Measurements from ENCODE around the gene EDC4.
"Not testable (repeated sequence)": the region's sequence is repeated elsewhere in the genome, so short reads cannot be mapped to it uniquely, and the experiment has no call there.

Gene EDC4, protein sequence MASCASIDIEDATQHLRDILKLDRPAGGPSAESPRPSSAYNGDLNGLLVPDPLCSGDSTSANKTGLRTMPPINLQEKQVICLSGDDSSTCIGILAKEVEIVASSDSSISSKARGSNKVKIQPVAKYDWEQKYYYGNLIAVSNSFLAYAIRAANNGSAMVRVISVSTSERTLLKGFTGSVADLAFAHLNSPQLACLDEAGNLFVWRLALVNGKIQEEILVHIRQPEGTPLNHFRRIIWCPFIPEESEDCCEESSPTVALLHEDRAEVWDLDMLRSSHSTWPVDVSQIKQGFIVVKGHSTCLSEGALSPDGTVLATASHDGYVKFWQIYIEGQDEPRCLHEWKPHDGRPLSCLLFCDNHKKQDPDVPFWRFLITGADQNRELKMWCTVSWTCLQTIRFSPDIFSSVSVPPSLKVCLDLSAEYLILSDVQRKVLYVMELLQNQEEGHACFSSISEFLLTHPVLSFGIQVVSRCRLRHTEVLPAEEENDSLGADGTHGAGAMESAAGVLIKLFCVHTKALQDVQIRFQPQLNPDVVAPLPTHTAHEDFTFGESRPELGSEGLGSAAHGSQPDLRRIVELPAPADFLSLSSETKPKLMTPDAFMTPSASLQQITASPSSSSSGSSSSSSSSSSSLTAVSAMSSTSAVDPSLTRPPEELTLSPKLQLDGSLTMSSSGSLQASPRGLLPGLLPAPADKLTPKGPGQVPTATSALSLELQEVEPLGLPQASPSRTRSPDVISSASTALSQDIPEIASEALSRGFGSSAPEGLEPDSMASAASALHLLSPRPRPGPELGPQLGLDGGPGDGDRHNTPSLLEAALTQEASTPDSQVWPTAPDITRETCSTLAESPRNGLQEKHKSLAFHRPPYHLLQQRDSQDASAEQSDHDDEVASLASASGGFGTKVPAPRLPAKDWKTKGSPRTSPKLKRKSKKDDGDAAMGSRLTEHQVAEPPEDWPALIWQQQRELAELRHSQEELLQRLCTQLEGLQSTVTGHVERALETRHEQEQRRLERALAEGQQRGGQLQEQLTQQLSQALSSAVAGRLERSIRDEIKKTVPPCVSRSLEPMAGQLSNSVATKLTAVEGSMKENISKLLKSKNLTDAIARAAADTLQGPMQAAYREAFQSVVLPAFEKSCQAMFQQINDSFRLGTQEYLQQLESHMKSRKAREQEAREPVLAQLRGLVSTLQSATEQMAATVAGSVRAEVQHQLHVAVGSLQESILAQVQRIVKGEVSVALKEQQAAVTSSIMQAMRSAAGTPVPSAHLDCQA (N-terminal part only)

DNA sequence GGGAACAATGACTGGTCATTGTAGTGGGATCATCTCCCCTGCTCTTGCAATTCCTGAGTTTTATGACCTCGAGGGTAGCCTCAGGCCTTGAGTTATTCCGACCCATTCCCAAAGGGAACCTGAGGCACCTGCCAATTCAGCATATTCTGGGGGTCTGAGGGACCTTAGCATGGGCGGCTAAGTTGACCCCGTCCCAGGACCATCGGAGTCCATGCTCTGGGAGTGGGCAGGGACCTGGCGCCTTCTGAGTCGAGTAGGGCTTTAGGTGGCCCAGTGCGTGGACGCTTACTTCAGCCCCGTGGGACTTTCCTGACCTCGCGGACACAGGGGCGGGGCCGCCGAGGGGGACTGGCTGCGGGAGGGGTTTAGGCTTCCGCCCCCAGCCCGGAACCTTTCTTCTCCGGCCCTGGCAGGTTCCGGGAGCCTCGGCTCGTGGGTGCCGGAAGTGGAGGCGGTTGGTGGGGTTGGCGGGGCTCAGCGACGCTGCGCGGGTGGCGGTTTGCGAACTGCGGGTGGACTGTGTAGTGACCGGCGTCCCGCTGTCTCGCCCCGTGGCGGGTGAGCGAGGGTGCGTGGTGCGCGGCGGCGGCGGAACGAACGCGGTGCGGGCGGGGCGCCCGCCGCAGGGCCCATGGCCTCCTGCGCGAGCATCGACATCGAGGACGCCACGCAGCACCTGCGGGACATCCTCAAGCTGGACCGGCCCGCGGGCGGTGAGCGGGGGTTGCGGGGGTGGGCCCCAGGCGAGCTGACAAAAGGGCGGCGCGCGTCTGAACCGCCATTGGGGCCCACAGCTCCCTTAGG, at the start of gene EDC4:
Gene EDC4, plus strand, starts transcription at position 422 of the 804 bp plus-strand sequence. Its CDS starts 210 bp downstream, at position 632.
- DNase-seq: peak; percentile 83

- DNase-seq: no peak
Measured at GRCh38 chr16:67825119-67825518, 47.7 kb upstream of the EDC4 start.

DNA sequence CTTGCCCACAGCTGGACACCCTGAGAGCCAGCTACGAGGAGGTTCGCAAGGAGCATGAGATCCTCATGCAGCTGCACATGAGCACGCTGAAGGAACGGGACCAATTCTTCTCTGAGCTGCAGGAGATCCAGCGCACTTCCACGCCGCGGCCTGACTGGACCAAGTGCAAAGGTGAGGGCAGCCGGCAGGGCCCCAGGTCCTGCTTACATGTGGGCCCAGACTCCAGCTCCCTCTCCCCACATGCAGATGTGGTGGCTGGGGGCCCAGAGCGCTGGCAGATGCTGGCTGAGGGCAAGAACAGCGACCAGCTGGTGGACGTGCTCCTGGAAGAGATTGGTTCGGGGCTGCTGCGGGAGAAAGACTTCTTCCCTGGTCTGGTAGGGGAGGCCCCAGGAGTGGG, 46.9 kb upstream of the EDC4 start:
- no peak for DNase-seq

- DNase-seq: no peak
Measured at GRCh38 chr16:67828651-67829050, 44.2 kb upstream of the EDC4 start.

DNA sequence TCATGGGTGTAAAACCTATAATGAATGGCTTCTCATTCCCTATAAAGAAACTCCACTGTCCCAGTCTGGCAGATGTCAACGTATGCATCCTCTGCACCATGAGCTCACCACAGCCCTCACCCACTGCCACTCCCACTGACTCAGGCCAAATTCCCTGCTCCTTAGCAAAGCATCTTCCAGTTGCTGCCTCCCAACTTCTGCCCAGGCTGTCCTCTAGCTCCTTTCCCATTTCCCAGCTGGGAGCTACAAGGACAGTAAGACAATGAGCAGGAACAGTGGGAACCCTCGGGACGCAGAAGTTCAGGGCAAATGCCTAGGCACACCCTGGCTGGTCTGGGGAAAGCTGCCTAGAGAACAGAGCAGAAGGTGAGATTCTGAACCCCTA, 39.8 kb upstream of the EDC4 start:
- no peak for DNase-seq

- peak; percentile 87 for DNase-seq
Measured at GRCh38 chr16:67833415-67834241, 39.2 kb upstream of the EDC4 start.

DNA sequence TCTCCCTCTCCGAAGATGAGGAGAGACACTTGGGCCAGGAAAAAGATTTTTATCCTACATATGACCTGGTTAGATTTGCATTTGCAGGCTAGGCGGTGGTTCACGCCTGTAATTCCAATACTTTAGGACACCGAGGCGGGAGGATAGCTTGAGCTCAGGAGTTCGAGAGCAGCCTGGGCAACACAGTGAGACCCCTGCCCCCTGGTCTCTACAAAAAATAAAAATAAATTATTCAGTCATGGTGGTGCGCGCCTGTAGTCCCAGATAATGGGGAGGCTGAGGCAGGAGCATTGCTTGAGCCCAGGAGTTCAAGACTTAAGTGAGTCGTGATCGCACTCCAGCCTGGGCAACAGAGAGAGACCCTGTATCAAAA, 38.6 kb upstream of the EDC4 start:
- no peak for DNase-seq

DNA sequence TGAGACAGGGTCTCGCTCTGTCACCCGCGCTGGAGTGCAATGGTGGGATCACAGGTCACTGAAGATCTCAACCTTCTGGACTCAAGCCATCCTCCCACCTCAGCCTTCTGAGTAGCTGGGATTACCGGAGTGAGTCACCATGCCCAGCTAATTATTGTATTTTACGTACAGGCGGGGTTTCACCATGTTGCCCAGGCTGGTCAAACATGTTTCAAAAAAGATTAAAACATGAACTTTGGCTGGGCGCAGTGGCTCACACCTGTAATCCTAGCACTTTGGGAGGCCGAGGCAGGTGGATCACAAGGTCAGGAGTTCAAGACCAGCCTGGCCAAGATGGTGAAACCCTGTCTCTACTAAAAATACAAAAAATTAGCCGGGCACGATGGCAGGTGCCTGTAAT, 35.7 kb upstream of the EDC4 start:
- not testable (repeated sequence) for DNase-seq

DNA sequence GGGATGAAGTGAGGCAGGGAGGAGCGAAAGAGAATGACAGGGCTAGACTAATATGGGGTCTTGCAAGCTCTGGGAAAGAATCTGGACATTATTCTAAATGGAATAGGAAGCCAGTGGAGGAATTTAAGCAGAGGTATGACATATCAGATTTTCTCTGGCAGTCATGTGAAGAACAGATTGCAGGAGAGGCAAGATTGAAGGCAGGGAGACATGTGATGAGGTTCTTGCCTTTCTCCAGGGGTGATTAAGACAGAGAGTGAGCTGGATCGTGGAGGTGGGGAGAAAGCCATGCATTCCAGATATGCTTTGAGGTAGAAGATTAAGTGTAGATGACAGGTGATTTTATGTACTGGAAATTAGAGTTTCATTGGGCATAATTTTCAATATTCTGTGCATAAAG, 35.0 kb upstream of the EDC4 start:
- DNase-seq: no peak

- no peak for DNase-seq
Measured at GRCh38 chr16:67841198-67841815, 31.5 kb upstream of the EDC4 start.

- DNase-seq: peak; percentile 89
Measured at GRCh38 chr16:67841816-67842508, 30.9 kb upstream of the EDC4 start, which contains the start of gene THAP11. Gene THAP11 (plus strand): TSS chr16:67842320. CDS start chr16:67842555, 235 bp downstream.

DNA sequence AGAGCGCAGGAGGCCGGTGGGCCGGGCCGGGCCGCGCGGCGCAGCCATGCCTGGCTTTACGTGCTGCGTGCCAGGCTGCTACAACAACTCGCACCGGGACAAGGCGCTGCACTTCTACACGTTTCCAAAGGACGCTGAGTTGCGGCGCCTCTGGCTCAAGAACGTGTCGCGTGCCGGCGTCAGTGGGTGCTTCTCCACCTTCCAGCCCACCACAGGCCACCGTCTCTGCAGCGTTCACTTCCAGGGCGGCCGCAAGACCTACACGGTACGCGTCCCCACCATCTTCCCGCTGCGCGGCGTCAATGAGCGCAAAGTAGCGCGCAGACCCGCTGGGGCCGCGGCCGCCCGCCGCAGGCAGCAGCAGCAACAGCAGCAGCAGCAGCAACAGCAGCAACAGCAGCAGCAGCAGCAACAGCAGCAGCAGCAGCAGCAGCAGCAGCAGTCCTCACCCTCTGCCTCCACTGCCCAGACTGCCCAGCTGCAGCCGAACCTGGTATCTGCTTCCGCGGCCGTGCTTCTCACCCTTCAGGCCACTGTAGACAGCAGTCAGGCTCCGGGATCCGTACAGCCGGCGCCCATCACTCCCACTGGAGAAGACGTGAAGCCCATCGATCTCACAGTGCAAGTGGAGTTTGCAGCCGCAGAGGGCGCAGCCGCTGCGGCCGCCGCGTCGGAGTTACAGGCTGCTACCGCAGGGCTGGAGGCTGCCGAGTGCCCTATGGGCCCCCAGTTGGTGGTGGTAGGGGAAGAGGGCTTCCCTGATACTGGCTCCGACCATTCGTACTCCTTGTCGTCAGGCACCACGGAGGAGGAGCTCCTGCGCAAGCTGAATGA, 30.1 kb upstream of the EDC4 start:
- peak; percentile 42 for DNase-seq

- peak; percentile 30 for DNase-seq
Measured at GRCh38 chr16:67843343-67843765, 29.5 kb upstream of the EDC4 start.

DNA sequence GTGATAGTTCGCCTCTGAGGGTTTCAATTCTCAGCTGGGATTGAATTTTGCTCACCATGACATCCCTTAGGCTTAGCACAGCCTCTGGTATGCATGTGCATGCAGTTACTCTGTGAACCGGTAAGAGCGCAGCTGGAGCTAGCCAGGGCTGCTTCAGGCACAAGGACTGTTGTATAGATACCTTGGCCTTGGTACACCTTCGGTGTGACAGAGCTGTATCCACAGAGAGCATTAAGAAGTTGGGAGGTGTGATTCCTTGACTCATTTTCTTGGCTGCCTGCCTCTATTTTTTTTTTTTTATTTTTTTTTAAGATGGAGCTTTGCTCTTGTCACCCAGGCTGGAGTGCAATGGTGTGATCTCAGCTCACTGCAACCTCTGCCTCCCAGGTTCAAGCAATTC, 28.4 kb upstream of the EDC4 start:
- no peak for DNase-seq

DNA sequence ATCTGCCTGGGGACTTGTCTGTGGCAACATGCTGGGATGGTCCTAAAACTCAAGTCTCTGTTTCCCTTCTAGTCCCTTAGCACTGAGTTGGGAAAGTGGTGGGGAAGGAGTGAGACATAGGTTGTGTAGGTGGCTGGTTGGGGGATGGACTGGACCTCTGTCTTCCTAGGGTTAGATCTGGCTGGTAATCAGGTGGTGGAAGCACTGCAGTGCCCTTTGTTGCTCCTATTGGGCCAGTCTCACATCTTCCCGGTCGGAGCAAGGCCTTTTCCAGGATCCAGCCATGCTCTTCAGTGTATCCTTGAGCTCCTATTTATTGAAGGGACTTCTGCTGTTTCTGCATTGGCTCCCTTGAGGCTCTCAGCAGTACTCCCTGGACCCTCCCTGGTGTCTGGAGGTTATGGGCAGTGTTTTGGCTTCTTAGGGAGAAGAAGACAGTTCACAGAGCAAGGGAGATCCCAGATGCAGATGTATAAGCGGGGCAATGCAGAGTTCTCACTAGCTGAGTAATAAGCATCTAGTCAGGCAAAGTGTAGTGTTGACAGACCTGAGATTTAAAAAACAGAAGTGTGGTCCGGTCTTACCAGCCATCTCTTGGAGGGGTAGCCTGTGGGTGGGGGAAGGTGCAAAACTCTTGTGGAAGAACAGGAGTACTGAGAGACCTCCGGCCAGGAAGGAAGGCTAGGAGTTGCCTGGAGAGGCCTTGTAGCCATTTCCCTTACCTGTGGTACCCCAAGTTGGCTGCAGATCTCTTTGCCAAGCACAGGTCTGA, 27.4 kb upstream of the EDC4 start:
- DNase-seq: no peak

- DNase-seq: no peak
Measured at GRCh38 chr16:67846063-67846319, 26.9 kb upstream of the EDC4 start.

- peak; percentile 92 for DNase-seq
Measured at GRCh38 chr16:67846320-67847063, 26.4 kb upstream of the EDC4 start, which contains the start of gene NUTF2. Gene NUTF2 (plus strand): TSS chr16:67846933. CDS start chr16:67865131, 18,198 bp downstream.

All from activated CD4-positive, alpha-beta T cell treated with anti-CD3 and anti-CD28 coated beads for 1 hour (primary cell).